OCI-LY3 (cell line): ENCODE data around the gene RPA1.
"Not testable (repeated sequence)": the region's sequence is repeated elsewhere in the genome, so short reads cannot be mapped to it uniquely, and the experiment has no call there.

Experiments
- CTCF ChIP-seq: fragments of 200-600, 300-600 bp; sonication (generic); IDR thresholded peaks from 2 replicates; pipeline ENCODE4 v1.5.1; 2014; ENCODE audit warnings: antibody characterized with exemption, low read length, low read depth
- EZH2phosphoT487 ChIP-seq: fragments of 200-600 bp; shearing (Covaris generic); IDR thresholded peaks from 2 replicates; pipeline ENCODE4 v1.6.1; 2018; ENCODE audit warnings: antibody characterized with exemption, mixed run types, low read depth

DNA sequence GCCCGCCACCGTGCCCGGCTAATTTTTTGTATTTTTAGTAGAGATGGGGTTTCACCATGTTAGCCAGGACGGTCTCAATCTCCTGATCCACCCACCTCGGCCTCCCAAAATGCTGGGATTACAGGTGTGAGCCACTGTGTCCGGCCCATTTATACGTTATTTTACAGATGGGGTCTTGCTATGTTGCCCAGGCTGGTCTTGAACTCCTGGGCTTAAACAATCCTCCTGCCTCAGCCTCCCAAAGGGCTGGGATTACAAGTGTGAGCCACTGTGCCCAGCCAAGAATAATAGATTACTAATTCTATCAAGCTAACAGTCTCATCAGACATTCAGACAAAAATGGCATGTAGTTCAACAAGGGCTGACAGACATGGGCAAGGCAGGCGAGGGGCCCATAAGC lies 20.0 kb upstream of the RPA1 start:
- not testable (repeated sequence) for TF ChIP-seq CTCF, EZH2phosphoT487
